Kidney (tissue), 14 donors: Measurements from ENCODE around the gene ZNF557. TPM values are rescaled to one million over a fixed set of nuclear protein-coding genes. Genes with fewer than 3 reads are reported as not detected.

Experiments
- DNase-seq, 5 donors: peaks; one replicate each; pipeline ENCODE4 v3.0.0-alpha.2; 2013 to 2020
- FAIRE-seq: peaks from 2 replicates; lab custom pipeline; 2012; peaks lifted over from hg19 to GRCh38; lab: Jason Lieb, UNC
- H3K27ac ChIP-seq, 2 donors: one replicate each; pipeline ENCODE4 v1.7.0; 2013; ENCODE audit warnings: low read depth in 2 of 2, low read length in 2 of 2, inconsistent platforms in 1 of 2
- H3K27me3 ChIP-seq: one replicate; pipeline ENCODE4 v1.7.1; 2013; ENCODE audit warnings: low read length, inconsistent platforms; ENCODE audit not compliant: control insufficient read depth, insufficient read depth
- H3K36me3 ChIP-seq, 3 donors: one replicate each; pipeline versions ENCODE4 v1.7.0 to v1.7.1; 2013; ENCODE audit warnings: low read length in 3 of 3, control low read depth in 1 of 3, inconsistent platforms in 1 of 3; ENCODE audit not compliant: insufficient read depth in 3 of 3, control insufficient read depth in 2 of 3
- H3K4me1 ChIP-seq, 3 donors: one replicate each; pipeline versions ENCODE4 v1.7.0 to v1.7.1; 2013; ENCODE audit warnings: low read length in 3 of 3, inconsistent platforms in 1 of 3, low read depth in 1 of 3; ENCODE audit not compliant: control insufficient read depth in 2 of 3, insufficient read depth in 2 of 3
- H3K4me3 ChIP-seq, 3 donors: one replicate each; pipeline versions ENCODE4 v1.7.0 to v1.8.1; 2013; ENCODE audit warnings: low read length in 3 of 3, control low read depth in 1 of 3, inconsistent platforms in 1 of 3
- H3K9ac ChIP-seq, 3 donors: one replicate each; pipeline versions ENCODE4 v1.7.0 to v1.7.1; 2013; ENCODE audit warnings: low read length in 3 of 3, control low read depth in 1 of 3, inconsistent platforms in 1 of 3
- H3K9me3 ChIP-seq, 3 donors: one replicate each; pipeline versions ENCODE4 v1.7.0 to v1.7.1; 2013; ENCODE audit warnings: low read length in 3 of 3, control low read depth in 1 of 3, inconsistent platforms in 1 of 3; ENCODE audit not compliant: control insufficient read depth in 2 of 3, insufficient read depth in 1 of 3
- CTCF ChIP-seq: IDR thresholded peaks from 3 replicates; pipeline ENCODE4 v1.5.1; 2012; ENCODE audit warnings: mild to moderate bottlenecking, moderate library complexity, borderline replicate concordance; ENCODE audit not compliant: insufficient read depth; ENCODE audit errors: extremely low read depth
- intact Hi-C: fragments of 100-400 bp; cut with DNase I; formaldehyde crosslinking; loops from one replicate; pipeline ENCODE4 v1.11.1; 2022
- polyA plus RNA-seq: library from polyadenylated mRNA; stranded (reverse); fragments of 350-450 nt; fragmentation: Illumina TruSeq; extraction: RNeasy Lipid Tissue Mini Kit (QIAGEN cat#74804); gene quantifications from one replicate; pipeline ENCODE4 v1.2.3, GENCODE V29; 2014; ENCODE audit warnings: low read depth, low replicate concordance; ENCODE audit not compliant: insufficient read depth
- total RNA-seq: library from RNA; stranded (reverse); fragmentation: NEBNext Ultra II Directional; extraction: Animal tissue kit (Norgen Biotek cat#: 25700); gene quantifications from one replicate; pipeline ENCODE4 v1.2.1, GENCODE V29; 2021
- donor health status: control.
- donor health status: control.
- donor health status: control.
- donor health status: control.
- donor health status: control.
- donor health status: DM: yes; HTN: yes; CAD: no.
- donor health status: Normal renal cell carcinoma (clear cell type).

The ZNF557 gene
- total and polyA plus RNA-seq, 2 donors from 2014 or later = 1.3 to 13.2 TPM

- intact Hi-C loops = no loop called here
- no peaks in the 10 kb centered on the region for H3K4me1 ChIP-seq
- DNase-seq (no peak), FAIRE-seq (no peak)
- peaks cover 0 to 12% (median 4%) of the 10 kb centered on the region in 3 donors for H3K9me3 ChIP-seq
- H3K36me3 ChIP-seq = peaks cover 11 to 59% (median 43%) of the 10 kb centered on the region in 3 donors
- H3K4me3 ChIP-seq = no peak overlapping the region
- no peak overlapping the region for H3K27ac ChIP-seq
- no peak for TF ChIP-seq CTCF
- no peaks in the 10 kb centered on the region for H3K27me3 ChIP-seq
- no peak overlapping the region for H3K9ac ChIP-seq
Measured at GRCh38 chr19:7126132-7126531, 56.6 kb downstream of the ZNF557 start.

GRCh38 chr19:7130043-7130442, 60.5 kb downstream of the ZNF557 start:
- no peaks in the 10 kb centered on the region for H3K4me1 ChIP-seq
- DNase-seq (no peak), FAIRE-seq (no peak)
- no peaks in the 10 kb centered on the region for H3K27me3 ChIP-seq
- H3K27ac ChIP-seq = no peak overlapping the region
- no peak overlapping the region for H3K4me3 ChIP-seq
- H3K36me3 ChIP-seq = peaks cover 11 to 49% (median 40%) of the 10 kb centered on the region in 3 donors
- no peak for TF ChIP-seq CTCF
- peaks cover 0 to 12% (median 4%) of the 10 kb centered on the region in 3 donors for H3K9me3 ChIP-seq
- intact Hi-C loops = no loop called here
- no peak overlapping the region for H3K9ac ChIP-seq

GRCh38 chr19:7132054-7132453, 62.6 kb downstream of the ZNF557 start:
- Histone ChIP-seq H3K4me1 (peaks cover 0 to 4% (median 0%) of the 10 kb centered on the region in 3 donors), H3K27ac (no peak overlapping the region), H3K27me3 (no peaks in the 10 kb centered on the region), H3K9me3 (no peaks in the 10 kb centered on the region), H3K36me3 (peaks cover 0 to 37% (median 24%) of the 10 kb centered on the region in 3 donors), H3K4me3 (no peak overlapping the region), H3K9ac (no peak overlapping the region)
- intact Hi-C loops = no loop called here
- DNase-seq (no peak), FAIRE-seq (no peak)
- no peak for TF ChIP-seq CTCF

- no peaks in the 10 kb centered on the region for H3K27me3 ChIP-seq
- no peak overlapping the region for H3K27ac ChIP-seq
- DNase-seq = no peak
- peaks cover 6 to 45% (median 17%) of the 10 kb centered on the region in 3 donors for H3K36me3 ChIP-seq
- no peaks in the 10 kb centered on the region for H3K9me3 ChIP-seq
- H3K4me1 ChIP-seq = peaks cover 0 to 4% (median 0%) of the 10 kb centered on the region in 3 donors
- H3K4me3 ChIP-seq = no peak overlapping the region
- H3K9ac ChIP-seq = no peak overlapping the region
- FAIRE-seq = no peak
- intact Hi-C loops = no loop called here
- no peak for TF ChIP-seq CTCF
Measured at GRCh38 chr19:7137120-7137519, 67.6 kb downstream of the ZNF557 start.
